ENCODE measurements around the gene UCKL1.

The UCKL1 gene

GRCh38 chr20:63944078-63944941 lies 11.9 kb downstream of the UCKL1 start:
- H3K27me3 ChIP-seq (ENCODE audit: insufficient read depth, low read depth), result no peaks in the 10 kb centered on the region
- no peaks in the 10 kb centered on the region for H3K4me1 ChIP-seq (ENCODE audit: low read depth, poor library complexity, severe bottlenecking)
- H3K79me2 ChIP-seq (ENCODE audit: insufficient read depth, low read depth), result peaks cover 24% of the 10 kb centered on the region; the same call in 1 of the 2 replicates
- no peak overlapping the region for H3K4me2 ChIP-seq
- no peak overlapping the region for H2AFZ ChIP-seq (ENCODE audit: low read depth)
- H3K27ac ChIP-seq, result no peak overlapping the region
- H4K20me1 ChIP-seq (ENCODE audit: insufficient read depth), result peaks cover 7% of the 10 kb centered on the region; the same call in 1 of the 2 replicates
- H3K36me3 ChIP-seq (ENCODE audit: insufficient read depth), result no peaks in the 10 kb centered on the region
- no peak overlapping the region for H3K4me3 ChIP-seq (IDR thresholded peaks at IDR 0.05; ENCODE audit: insufficient read depth, low read depth, low read length)
- no peak overlapping the region for H3K9ac ChIP-seq
- TF ChIP-seq CTCF (conservative IDR thresholded peaks at IDR 0.05; ENCODE audit: low read depth, low read length), result no peak

GRCh38 chr20:63943808-63944077 lies 12.5 kb downstream of the UCKL1 start:
- no peak for TF ChIP-seq CTCF (conservative IDR thresholded peaks at IDR 0.05; ENCODE audit: low read depth, low read length)
- H3K4me3 ChIP-seq (IDR thresholded peaks at IDR 0.05; ENCODE audit: insufficient read depth, low read depth, low read length), result no peak overlapping the region
- H3K4me1 ChIP-seq (ENCODE audit: low read depth, poor library complexity, severe bottlenecking), result no peaks in the 10 kb centered on the region
- H3K4me2 ChIP-seq, result no peak overlapping the region
- H3K27me3 ChIP-seq (ENCODE audit: insufficient read depth, low read depth), result no peaks in the 10 kb centered on the region
- H3K36me3 ChIP-seq (ENCODE audit: insufficient read depth), result no peaks in the 10 kb centered on the region
- peaks cover 19% of the 10 kb centered on the region; the same call in 1 of the 2 replicates for H3K79me2 ChIP-seq (ENCODE audit: insufficient read depth, low read depth)
- peaks cover 1% of the 10 kb centered on the region; the same call in 1 of the 2 replicates for H4K20me1 ChIP-seq (ENCODE audit: insufficient read depth)
- no peak overlapping the region for H3K9ac ChIP-seq
- no peak overlapping the region for H2AFZ ChIP-seq (ENCODE audit: low read depth)
- no peak overlapping the region for H3K27ac ChIP-seq

- Histone ChIP-seq H3K9ac (no peak overlapping the region), H4K20me1 (ENCODE audit: insufficient read depth) (no peaks in the 10 kb centered on the region; the same call in 1 of the 2 replicates), H3K36me3 (ENCODE audit: insufficient read depth) (no peaks in the 10 kb centered on the region), H3K4me2 (no peak overlapping the region), H3K4me1 (ENCODE audit: low read depth, poor library complexity, severe bottlenecking) (no peaks in the 10 kb centered on the region), H3K4me3 (IDR thresholded peaks at IDR 0.05; ENCODE audit: insufficient read depth, low read depth, low read length) (no peak overlapping the region), H3K27me3 (ENCODE audit: insufficient read depth, low read depth) (no peaks in the 10 kb centered on the region), H3K27ac (no peak overlapping the region), H3K79me2 (ENCODE audit: insufficient read depth, low read depth) (peaks cover 18% of the 10 kb centered on the region; the same call in 1 of the 2 replicates), H2AFZ (ENCODE audit: low read depth) (no peak overlapping the region)
- no peak for TF ChIP-seq CTCF (conservative IDR thresholded peaks at IDR 0.05; ENCODE audit: low read depth, low read length)
Measured at GRCh38 chr20:63942969-63943807, 13.0 kb downstream of the UCKL1 start.

DNA sequence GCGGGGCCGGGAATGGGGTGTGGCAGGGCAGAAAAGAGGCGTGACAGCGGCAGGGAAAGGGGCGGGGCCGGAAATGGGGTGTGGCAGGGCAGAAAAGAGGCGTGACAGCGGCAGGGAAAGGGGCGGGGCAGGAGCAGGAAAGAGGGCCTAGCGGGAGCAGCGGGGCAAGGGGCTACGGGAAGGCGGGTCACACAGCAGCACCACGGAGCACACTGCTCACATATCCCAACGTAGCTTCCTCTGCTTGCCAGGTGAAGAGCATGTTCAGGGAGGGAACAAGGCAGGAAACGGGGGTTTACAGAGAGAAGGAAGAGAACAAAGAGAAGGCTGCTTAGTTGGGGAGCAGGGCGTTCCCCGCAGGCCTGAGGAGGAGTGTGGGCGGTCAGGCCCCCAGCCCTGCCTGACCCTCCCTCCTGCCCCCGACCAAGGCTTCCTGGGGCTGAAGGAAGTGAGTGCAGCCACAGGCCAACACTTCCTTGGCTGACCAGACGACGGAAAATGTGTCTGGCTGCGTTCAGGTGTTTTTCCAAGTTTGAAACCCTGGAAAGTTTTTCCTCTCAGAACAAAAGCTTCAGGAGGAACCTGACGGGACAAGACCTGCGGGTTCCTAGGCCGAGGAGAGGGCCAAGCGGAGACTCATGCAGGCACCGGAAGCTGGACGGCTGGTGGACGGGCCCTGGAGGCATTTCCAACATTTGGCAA lies 13.8 kb downstream of the UCKL1 start:
- no peak overlapping the region for H3K9ac ChIP-seq
- H4K20me1 ChIP-seq (ENCODE audit: insufficient read depth), result no peaks in the 10 kb centered on the region
- peaks cover 13% of the 10 kb centered on the region; the same call in 1 of the 2 replicates for H3K79me2 ChIP-seq (ENCODE audit: insufficient read depth, low read depth)
- no peaks in the 10 kb centered on the region for H3K4me1 ChIP-seq (ENCODE audit: low read depth, poor library complexity, severe bottlenecking)
- H3K27ac ChIP-seq, result no peak overlapping the region
- no peak overlapping the region for H3K4me2 ChIP-seq
- H3K27me3 ChIP-seq (ENCODE audit: insufficient read depth, low read depth), result no peaks in the 10 kb centered on the region
- H3K4me3 ChIP-seq (IDR thresholded peaks at IDR 0.05; ENCODE audit: insufficient read depth, low read depth, low read length), result no peak overlapping the region
- no peak for TF ChIP-seq CTCF (conservative IDR thresholded peaks at IDR 0.05; ENCODE audit: low read depth, low read length)
- H2AFZ ChIP-seq (ENCODE audit: low read depth), result no peak overlapping the region
- no peaks in the 10 kb centered on the region for H3K36me3 ChIP-seq (ENCODE audit: insufficient read depth)
